Measurements from ENCODE around the gene ROM1. TPM values are rescaled to one million over a fixed set of nuclear protein-coding genes. Genes with fewer than 3 reads are reported as not detected.
"Not testable (repeated sequence)": the region's sequence is repeated elsewhere in the genome, so short reads cannot be mapped to it uniquely, and the experiment has no call there.

Gene ROM1
- polyA plus RNA-seq, 6 donors from 2014 or later, result 0.55 to 1.6 (median 0.66) TPM; not detected in 1

DNA sequence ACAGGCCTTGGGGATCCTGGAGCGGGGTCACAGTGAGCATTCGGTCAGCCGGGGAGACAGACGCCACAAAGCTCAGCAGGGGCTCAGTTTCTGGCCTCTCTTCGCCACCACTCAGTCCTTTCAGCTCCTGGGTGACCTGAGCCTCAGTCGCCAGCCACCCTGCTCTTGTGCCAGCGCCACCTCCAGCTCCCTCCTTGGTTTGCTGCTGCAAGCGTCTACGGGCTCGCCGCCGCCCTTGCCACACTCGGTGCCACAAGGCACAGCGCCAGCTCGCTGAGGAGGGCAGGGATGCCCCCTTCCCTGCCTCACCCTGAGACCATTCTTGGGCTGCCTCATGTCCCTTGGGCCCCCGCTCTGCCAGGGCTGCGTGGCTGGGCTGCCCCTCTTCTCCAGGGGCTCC, 37.9 kb upstream of the ROM1 start:
- Mint-ChIP-seq H3K9me3 (no peaks in the 10 kb centered on the region), H3K27me3 (no peaks in the 10 kb centered on the region), H3K36me3 (peaks cover 17 to 24% of the 10 kb centered on the region in 2 donors), H3K4me1 (peaks cover 37 to 53% (median 48%) of the 10 kb centered on the region in 3 donors), H3K27ac (peak overlapping the region; percentile 41 to 98 (median 94)), H3K4me3 (peak overlapping the region; percentile 96 to 100 (median 98))
- DNase-seq, result no peak
- ATAC-seq (ENCODE audit: low read depth in 2 of 2), result no peak

DNA sequence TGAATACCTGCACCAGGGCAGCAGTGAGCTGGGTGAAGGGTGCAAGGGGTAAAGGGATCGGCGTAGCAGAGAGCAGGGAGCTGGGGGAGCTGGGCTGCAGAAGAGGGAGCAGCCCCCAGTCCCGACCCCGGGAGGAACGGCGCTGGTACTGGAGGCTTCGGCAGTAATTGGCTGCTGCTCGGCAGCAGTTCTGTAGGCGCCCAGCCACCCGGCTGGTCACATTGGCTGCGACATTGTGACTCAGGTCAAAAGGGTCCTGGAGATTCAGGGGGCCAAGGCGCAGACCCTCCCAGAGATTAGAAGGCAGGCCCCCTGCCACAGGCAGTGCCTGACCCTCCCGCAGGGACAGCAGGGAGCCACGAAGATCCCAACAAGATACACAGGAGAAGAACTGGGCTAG, 37.2 kb upstream of the ROM1 start:
- DNase-seq (no peak), ATAC-seq (ENCODE audit: low read depth in 2 of 2) (no peak)
- Mint-ChIP-seq H3K9me3 (no peaks in the 10 kb centered on the region), H3K27ac (peak overlapping the region in 2 of 6 donors; percentile 86 to 97), H3K4me1 (peaks cover 34 to 50% (median 43%) of the 10 kb centered on the region in 3 donors), H3K27me3 (no peaks in the 10 kb centered on the region), H3K4me3 (peak overlapping the region in 7 of 8 donors; percentile 69 to 100 (median 96)), H3K36me3 (peaks cover 15 to 23% of the 10 kb centered on the region in 2 donors)

DNA sequence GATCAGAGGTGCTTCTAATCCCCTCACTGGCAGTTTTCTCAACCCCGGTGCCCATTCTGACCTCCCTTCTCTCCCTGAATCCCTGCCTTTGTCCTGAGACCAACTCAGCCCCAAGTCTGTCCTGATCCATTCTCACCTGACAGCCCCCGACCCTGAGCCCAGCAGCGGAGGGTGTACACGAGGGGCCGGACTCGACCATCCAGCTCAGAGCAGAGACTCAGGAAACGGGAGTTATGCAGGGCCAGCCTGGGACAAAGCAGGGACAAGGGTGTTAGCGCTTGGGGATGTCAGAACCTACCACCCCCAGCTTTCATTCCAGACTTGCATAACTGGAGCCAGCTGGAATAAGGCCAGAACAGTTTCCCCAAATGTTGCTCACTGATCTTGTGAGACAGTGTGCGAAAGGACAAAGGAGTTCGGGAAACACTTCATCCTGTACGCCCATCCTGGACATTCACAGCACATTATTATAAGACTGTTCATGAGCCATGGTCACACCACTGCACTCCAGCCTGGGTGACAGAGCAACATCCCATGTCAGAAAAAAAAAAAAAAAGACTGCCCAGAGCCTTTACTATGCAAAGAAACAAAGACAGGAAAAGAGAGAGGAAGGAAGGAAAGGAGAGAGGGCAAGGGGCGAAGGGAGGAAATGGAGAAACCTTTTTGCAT, 35.9 kb upstream of the ROM1 start:
- no peak for DNase-seq
- Mint-ChIP-seq H3K9me3 (no peaks in the 10 kb centered on the region), H3K4me3 (peak overlapping the region in 1 of 8 donors; percentile 56), H3K27me3 (no peaks in the 10 kb centered on the region), H3K27ac (no peak overlapping the region), H3K36me3 (peaks cover 5 to 15% of the 10 kb centered on the region in 2 donors), H3K4me1 (peaks cover 22 to 36% (median 30%) of the 10 kb centered on the region in 3 donors)
- no peak for ATAC-seq (ENCODE audit: low read depth in 2 of 2)

DNA sequence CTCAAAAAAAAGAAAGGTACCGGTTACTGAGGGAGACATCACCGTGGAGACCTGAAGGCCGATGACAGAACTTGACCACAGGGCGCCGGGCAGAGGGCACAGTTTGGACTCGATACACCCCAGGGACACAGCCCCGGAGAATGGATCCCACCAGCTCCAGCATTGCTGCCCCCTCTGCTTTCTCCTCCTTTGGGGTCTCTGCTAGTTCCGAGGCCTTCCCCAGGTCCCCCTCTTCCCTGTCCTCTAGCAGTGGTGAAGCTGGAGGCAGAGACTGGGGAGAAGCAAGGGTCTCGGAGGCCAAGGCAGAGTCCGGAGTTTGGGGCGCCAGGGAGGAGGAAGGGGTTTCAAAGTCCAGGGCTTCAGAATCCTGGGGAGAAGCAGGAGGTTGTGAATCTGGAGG, 34.5 kb upstream of the ROM1 start:
- DNase-seq (no peak), ATAC-seq (ENCODE audit: low read depth in 2 of 2) (no peak)
- no peaks in the 10 kb centered on the region for H3K27me3 Mint-ChIP-seq
- no peak overlapping the region for H3K27ac Mint-ChIP-seq
- no peaks in the 10 kb centered on the region for H3K9me3 Mint-ChIP-seq
- H3K4me1 Mint-ChIP-seq, result peaks cover 11 to 23% (median 20%) of the 10 kb centered on the region in 3 donors
- peak overlapping the region in 1 of 8 donors; percentile 59 for H3K4me3 Mint-ChIP-seq
- H3K36me3 Mint-ChIP-seq, result peaks cover 0 to 15% of the 10 kb centered on the region in 2 donors

DNA sequence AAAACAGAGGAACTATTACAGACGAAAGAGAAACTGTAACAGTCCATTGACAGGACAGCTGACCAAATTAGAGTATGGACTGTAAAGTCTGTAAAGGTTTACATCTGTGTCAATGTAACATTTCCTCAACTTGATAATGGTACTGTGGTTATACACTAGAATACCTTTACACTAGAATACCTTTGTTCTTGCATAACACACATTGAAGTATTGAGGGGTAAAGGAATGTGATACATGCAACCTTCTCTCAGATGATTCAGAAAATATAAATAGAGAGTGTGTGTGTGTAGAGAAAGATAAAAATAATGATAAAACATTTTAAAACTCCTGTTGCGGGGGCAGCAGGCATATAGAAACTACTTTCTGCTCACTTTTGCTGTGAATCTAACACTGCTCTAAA, 33.8 kb upstream of the ROM1 start:
- Mint-ChIP-seq H3K4me1 (peaks cover 10 to 21% (median 14%) of the 10 kb centered on the region in 3 donors), H3K9me3 (no peaks in the 10 kb centered on the region), H3K4me3 (no peak overlapping the region), H3K36me3 (peaks cover 0 to 15% of the 10 kb centered on the region in 2 donors), H3K27ac (no peak overlapping the region), H3K27me3 (no peaks in the 10 kb centered on the region)
- DNase-seq (no peak), ATAC-seq (ENCODE audit: low read depth in 2 of 2) (no peak)

DNA sequence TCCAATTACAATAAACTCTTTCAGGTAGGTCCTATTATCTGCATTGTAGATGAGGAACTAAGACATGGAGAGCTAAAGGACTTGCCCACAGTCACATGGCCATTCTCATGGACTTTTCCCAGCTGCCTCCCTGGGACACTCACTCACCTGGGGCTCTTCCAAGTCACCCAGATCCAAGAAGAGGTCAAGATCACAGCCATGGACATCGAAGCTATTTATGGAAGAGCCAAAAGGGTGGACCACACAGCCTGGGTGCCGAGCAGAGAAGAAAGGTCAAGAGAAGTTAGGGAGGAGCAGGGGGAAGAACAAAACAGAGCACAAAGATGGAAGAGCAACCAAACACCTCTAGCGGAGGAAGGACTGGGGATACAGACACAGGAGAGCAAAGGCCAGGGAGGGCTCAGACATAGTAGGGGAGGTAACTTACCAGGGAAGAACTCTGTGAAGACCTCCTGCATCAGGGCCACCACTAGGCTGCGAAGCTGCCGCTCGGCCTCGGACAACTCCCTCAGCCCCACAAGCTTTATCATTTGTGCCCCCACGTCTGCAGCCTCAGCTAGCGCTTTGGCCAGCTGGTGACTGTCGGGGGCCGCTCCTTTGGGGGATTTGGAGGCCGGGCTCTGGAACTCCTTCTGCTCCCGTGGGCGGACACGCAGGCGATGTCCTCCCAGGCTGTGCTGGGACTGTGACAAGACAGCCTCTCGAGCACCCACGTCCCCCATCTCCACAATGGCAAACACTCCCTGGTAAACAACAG, 31.9 kb upstream of the ROM1 start:
- Mint-ChIP-seq H3K9me3 (no peaks in the 10 kb centered on the region), H3K36me3 (peaks cover 0 to 15% of the 10 kb centered on the region in 2 donors), H3K4me3 (no peak overlapping the region), H3K4me1 (peaks cover 0 to 6% (median 6%) of the 10 kb centered on the region in 3 donors), H3K27ac (no peak overlapping the region), H3K27me3 (no peaks in the 10 kb centered on the region)
- ATAC-seq (ENCODE audit: low read depth in 2 of 2) (no peak), DNase-seq (no peak)

DNA sequence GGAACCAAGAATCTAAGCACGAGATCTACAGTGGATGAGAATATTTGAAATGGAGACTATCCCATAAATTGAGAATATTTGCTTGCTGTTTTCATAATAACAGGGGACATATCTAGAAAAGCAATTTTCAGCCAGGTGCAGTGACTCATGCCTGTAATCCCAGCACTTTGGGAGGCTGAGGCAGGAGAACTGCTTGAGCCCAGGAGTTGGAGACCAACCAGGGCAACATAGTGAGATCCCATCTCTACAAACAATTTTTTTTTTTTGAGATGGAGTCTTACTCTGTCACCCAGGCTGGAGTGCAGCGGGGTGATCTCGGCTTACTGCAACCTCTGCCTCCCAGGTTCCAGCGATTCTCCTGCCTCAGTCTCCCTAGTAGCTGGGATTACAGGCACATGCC, 31.3 kb upstream of the ROM1 start:
- not testable (repeated sequence) for DNase-seq; ATAC-seq (ENCODE audit: low read depth in 2 of 2); H3K4me1 Mint-ChIP-seq; H3K4me3 Mint-ChIP-seq; H3K9me3 Mint-ChIP-seq; H3K27me3 Mint-ChIP-seq
- Mint-ChIP-seq H3K36me3 (peaks cover 0 to 15% of the 10 kb centered on the region in 2 donors), H3K27ac (peak overlapping the region in 1 of 6 donors; percentile 54)

DNA sequence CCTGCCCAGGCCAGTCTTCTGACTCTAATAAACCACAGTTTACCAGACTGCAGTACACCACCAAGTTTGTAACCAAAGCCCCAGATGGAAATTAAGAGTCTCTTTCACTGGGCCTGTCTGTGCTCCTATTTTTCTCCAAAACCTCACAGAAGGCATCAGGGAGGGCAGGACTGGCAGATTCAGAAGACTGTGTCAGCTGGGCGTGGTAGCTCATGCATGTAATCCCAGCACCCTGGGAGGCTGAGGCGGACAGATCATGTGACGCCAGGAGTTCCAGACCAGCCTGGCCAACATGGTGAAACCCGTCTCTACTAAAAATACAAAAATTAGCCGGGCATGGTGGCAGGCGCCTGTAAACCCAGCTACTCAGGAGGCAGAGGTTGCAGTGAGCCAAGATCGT, 27.7 kb upstream of the ROM1 start:
- not testable (repeated sequence) for ATAC-seq (ENCODE audit: low read depth in 2 of 2); H3K27ac Mint-ChIP-seq; H3K27me3 Mint-ChIP-seq; DNase-seq; H3K36me3 Mint-ChIP-seq; H3K9me3 Mint-ChIP-seq
- H3K4me3 Mint-ChIP-seq, result peak overlapping the region in 2 of 8 donors; percentile 24 to 42
- H3K4me1 Mint-ChIP-seq, result peaks cover 0 to 18% (median 0%) of the 10 kb centered on the region in 3 donors

DNA sequence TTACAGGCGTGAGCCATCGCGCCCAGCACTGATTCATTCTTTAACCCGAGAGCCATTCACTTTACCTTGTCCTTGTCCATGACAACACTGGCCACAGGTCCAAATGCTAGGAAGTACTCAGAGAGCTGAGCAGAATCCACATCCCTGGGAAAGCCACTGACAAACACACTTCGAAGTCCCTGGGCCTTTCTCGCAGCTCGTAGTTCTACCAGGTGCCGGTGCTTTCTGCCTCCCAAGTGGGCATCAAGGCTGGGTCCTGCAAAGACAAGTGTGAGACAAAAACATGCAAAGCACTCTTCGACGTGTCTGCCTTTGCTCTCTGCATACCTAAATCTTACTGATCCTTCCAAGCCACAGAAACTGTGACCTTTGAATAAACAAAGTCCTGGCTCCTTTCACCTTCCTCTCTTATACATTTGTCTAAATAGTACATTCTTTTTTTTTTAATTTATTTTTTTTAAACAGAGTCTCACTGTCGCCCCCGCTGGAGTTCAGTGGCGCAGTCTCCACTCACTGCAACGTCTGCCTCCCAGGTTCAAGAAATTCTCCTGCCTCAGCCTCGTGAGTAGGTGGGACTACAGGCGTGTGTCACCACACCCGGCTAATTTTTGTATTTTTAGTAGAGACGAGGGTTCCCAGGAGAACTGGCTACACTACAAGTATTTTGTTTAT, 24.0 kb upstream of the ROM1 start:
- no peak for ATAC-seq (ENCODE audit: low read depth in 2 of 2)
- Mint-ChIP-seq H3K9me3 (no peaks in the 10 kb centered on the region), H3K4me3 (peak overlapping the region in 3 of 8 donors; percentile 88 to 99 (median 88)), H3K27ac (peak overlapping the region in 2 of 6 donors; percentile 29 to 95), H3K27me3 (no peaks in the 10 kb centered on the region), H3K4me1 (peaks cover 15 to 49% (median 26%) of the 10 kb centered on the region in 3 donors), H3K36me3 (peaks cover under 1 to 7% of the 10 kb centered on the region in 2 donors)
- no peak for DNase-seq

DNA sequence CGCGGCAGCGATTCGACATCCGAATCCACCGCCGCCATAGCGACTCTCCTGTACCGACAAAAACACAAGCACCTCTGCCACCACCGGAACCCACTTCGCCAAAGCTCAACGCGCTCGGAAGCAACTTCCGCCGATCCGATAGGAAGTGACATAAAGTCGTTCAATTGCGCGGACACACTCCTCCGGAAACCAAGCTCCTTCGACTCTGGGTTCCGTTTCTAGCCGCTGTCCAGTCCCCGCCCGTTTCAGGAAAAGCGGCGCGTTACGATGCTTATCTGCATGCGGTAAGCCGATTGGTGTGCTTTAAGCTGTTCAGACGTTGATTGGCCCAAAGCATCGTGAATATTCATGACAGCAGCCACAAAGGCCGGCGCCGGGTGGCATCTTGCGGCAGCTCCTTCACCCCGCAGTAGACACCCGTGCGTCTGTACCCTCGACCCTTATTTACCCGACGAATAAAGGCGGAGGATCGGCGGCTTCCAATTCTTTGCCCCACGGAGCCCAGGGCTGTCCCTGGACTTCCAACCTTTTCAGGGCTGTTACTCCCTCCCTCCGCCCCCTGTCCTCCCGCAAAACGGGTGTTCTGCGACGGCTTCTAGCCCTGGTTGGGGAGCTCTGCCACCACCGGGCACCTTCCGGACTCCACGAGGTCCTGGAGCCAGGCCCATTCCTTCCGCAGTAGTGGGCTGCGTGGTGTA, 21.5 kb upstream of the ROM1 start, which contains the start of gene TUT1:
Gene TUT1 (minus strand): TSS at position 76 of the 698 bp plus-strand sequence. CDS start 38 bp downstream, at position 38.
- Mint-ChIP-seq H3K4me3 (peak within 1 kb of the TSS; percentile 88 to 99 (median 94)), H3K36me3 (peaks cover 8 to 24% of the 10 kb centered on the region in 2 donors), H3K27ac (peak within 1 kb of the TSS; percentile 67 to 99 (median 98)), H3K27me3 (no peaks in the 10 kb centered on the region), H3K4me1 (peaks cover 15 to 46% (median 26%) of the 10 kb centered on the region in 3 donors), H3K9me3 (no peaks in the 10 kb centered on the region)
- ATAC-seq (ENCODE audit: low read depth in 2 of 2), result peak; percentile 85 to 89
- DNase-seq, result peak; percentile 96

DNA sequence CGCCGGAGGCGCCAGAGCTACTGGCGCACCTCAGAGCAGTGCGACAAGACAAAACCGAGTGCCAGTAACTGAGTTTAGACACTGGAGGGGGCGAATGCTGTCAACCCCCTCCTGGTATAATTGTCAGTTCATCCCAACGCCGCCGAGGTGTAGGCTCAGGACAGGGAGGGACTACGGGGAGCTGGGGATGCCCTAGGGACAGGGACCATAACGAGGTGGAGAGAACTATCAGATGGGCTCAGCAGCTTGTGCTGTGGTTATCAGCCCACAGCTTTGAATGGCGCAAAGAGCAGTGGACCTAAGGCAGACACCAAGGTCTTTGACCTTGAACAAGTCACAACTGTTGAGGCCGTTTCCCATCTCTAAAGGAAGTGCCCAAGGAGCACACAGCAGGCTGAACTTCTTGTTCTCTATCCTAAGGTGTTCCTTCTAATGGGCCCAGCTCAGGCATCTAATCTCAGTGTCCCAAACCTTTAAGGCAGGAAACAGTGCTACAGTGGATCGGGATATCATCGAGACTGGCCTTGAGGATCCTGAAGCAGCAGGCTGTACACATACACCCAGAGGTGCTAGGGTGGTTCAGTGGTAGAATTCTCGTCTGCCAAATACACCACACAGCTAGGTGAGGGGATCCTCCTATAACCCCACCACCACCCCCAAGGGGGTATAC, 20.8 kb upstream of the ROM1 start:
- Mint-ChIP-seq H3K27me3 (no peaks in the 10 kb centered on the region), H3K4me3 (peak overlapping the region; percentile 88 to 99 (median 94)), H3K27ac (peak overlapping the region; percentile 67 to 99 (median 98)), H3K36me3 (peaks cover 12 to 29% of the 10 kb centered on the region in 2 donors), H3K9me3 (no peaks in the 10 kb centered on the region), H3K4me1 (peaks cover 15 to 46% (median 30%) of the 10 kb centered on the region in 3 donors)
- ATAC-seq (ENCODE audit: low read depth in 2 of 2) (no peak), DNase-seq (no peak)

DNA sequence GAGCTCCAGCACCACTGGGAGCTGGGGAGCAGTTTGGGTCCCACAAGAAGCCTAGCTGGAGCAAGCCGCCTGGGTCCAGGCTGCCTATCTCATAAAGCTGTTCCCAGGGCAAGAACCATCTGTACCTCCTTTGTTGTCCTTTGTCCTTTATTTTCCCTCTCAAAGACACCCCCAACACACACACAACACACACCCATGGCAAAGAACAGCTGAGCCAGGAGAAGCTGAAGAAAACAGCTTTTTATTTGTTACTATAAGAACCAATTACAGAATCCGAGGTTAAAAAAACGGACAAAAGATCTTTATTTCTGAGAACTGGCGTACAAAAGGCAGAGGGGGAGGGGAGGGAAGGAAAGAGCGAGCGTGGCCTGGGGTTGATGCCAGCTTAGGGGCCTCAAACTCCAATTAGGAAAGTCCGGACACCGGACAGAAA, 20.1 kb upstream of the ROM1 start:
- Mint-ChIP-seq H3K4me3 (peak overlapping the region in 4 of 8 donors; percentile 25 to 84 (median 61)), H3K27me3 (no peaks in the 10 kb centered on the region), H3K36me3 (peaks cover 13 to 37% of the 10 kb centered on the region in 2 donors), H3K27ac (peak overlapping the region in 2 of 6 donors; percentile 95 to 98), H3K4me1 (peaks cover 19 to 50% (median 37%) of the 10 kb centered on the region in 3 donors), H3K9me3 (no peaks in the 10 kb centered on the region)
- DNase-seq (no peak), ATAC-seq (ENCODE audit: low read depth in 2 of 2) (no peak)

Measured in naive B cell (primary cell).